ENCODE results near the gene OR5A1. TPM values are rescaled to one million over a fixed set of nuclear protein-coding genes. Genes with fewer than 3 reads are reported as not detected.

The OR5A1 gene
- total RNA-seq (not detected in 2 replicates), polyA plus RNA-seq (not detected in 2 replicates), polyA minus RNA-seq (not detected in 2 replicates)
- not detected for total RNA-seq (2013)

DNA sequence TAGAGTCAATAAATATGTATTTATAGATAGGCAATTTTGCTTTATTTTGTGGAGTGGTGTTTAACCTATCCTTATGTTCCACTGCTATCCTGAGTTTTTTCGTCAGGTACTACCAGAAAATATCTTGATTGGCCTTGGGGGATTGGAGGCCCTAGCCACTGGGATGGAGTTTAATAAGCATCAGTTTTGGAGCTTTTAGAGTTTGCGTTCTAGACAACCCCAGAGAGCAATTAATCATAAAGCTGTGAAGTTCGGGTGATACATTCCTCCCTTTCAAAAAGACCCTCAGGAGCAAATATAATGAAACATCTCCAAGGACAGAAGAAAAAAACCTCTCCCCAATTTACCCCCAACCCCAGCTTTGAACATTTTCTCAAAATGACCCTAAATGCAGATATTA is at the start of gene OR5A1:
OR5A1 (plus strand) TSS at position 301 of the 400 bp plus-strand sequence. CDS start 6,700 bp downstream, outside the sequence.
- Histone ChIP-seq H3K36me3 (replicated peaks in 1 of 2; ENCODE audit: control extremely low read depth in 1 of 2, control insufficient read depth in 1 of 2, extremely low read depth in 1 of 2, insufficient read depth in 2 of 2, low read length in 1 of 2) (no peaks in the 10 kb centered on the region), H3K27ac (ENCODE audit: low read length in 2 of 2) (no peak within 1 kb of the TSS), H3K4me3 (ENCODE audit: control extremely low read depth in 1 of 5, extremely low read depth in 1 of 5, insufficient read depth in 1 of 5, low read depth in 2 of 5, low read length in 4 of 5) (no peak within 1 kb of the TSS), H3K9ac (ENCODE audit: low read length) (no peak within 1 kb of the TSS), H2AFZ (ENCODE audit: insufficient read depth, low read depth, low read length, poor library complexity, severe bottlenecking) (no peak within 1 kb of the TSS), H3K4me1 (ENCODE audit: control insufficient read depth in 2 of 2, insufficient read depth in 2 of 2, low read length in 2 of 2) (no peaks in the 10 kb centered on the region), H3K79me2 (ENCODE audit: control insufficient read depth, insufficient read depth, low read length) (no peaks in the 10 kb centered on the region), H3K4me2 (replicated peaks; ENCODE audit: low read depth, low read length, poor library complexity, severe bottlenecking) (no peak within 1 kb of the TSS), H3K27me3 (replicated peaks in 1 of 4; ENCODE audit: control extremely low read depth in 1 of 4, control insufficient read depth in 3 of 4, insufficient read depth in 4 of 4, low read length in 3 of 4) (no peaks in the 10 kb centered on the region), H3K9me3 (ENCODE audit: control extremely low read depth in 1 of 3, control insufficient read depth in 2 of 3, insufficient read depth in 1 of 3, low read length in 2 of 3) (no peaks in the 10 kb centered on the region), H4K20me1 (ENCODE audit: control insufficient read depth, insufficient read depth, low read length, poor library complexity, severe bottlenecking) (no peaks in the 10 kb centered on the region)
- POLR2A ChIA-PET: no interaction called here
- H3K27me3 Mint-ChIP-seq: peaks cover 9% of the 10 kb centered on the region
- TF ChIP-seq, protein P1, sequence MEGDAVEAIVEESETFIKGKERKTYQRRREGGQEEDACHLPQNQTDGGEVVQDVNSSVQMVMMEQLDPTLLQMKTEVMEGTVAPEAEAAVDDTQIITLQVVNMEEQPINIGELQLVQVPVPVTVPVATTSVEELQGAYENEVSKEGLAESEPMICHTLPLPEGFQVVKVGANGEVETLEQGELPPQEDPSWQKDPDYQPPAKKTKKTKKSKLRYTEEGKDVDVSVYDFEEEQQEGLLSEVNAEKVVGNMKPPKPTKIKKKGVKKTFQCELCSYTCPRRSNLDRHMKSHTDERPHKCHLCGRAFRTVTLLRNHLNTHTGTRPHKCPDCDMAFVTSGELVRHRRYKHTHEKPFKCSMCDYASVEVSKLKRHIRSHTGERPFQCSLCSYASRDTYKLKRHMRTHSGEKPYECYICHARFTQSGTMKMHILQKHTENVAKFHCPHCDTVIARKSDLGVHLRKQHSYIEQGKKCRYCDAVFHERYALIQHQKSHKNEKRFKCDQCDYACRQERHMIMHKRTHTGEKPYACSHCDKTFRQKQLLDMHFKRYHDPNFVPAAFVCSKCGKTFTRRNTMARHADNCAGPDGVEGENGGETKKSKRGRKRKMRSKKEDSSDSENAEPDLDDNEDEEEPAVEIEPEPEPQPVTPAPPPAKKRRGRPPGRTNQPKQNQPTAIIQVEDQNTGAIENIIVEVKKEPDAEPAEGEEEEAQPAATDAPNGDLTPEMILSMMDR (IDR thresholded peaks at IDR 0.05): no peak
- no peak for TF ChIP-seq EZH2 (IDR thresholded peaks at IDR 0.05; ENCODE audit: borderline replicate concordance, insufficient read depth, low read depth, low read length, poor library complexity, severe bottlenecking)
- no peak within 1 kb of the TSS for H3K4me3 Mint-ChIP-seq
- DNase-seq (no peak), ATAC-seq (ENCODE audit: low read depth) (no peak)
- H3K4me1 Mint-ChIP-seq: no peaks in the 10 kb centered on the region
- CTCF ChIA-PET: interaction anchor here (0.7 to 3.1 kb wide), 6 partner anchors 12 to 300 kb away, joined by 3 to 15 read pairs (median 4); partner anchors contain the start of gene DTX4
- H3K9me3 Mint-ChIP-seq (ENCODE audit: insufficient read depth): no peaks in the 10 kb centered on the region
- intact Hi-C loops (cut with micrococcal nuclease): no loop called here
- WGBS (ENCODE audit: insufficient coverage): no CpG with 5 or more reads among the region's 3 CpGs
- H3K27ac Mint-ChIP-seq: no peak within 1 kb of the TSS

DNA sequence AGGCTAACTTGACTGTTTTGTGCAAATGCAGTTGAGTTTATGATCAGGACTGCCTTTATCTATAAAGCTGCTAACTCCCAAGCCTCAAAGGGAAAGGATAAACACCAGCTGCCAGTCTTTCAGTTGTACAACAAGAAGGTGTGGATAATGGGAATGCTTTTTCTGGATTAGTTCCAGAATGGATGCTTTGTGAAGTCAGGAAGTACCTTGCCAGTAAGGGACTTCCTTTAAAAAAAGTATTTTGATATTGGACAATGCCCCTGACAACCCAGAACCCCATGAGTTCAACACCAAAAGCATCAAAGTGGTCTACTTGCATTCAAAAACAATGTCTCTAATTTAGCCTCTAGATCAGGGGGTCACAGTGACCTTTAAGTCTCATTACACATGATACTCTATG is 42.1 kb upstream of the OR5A1 start:
- DNase-seq (no peak), ATAC-seq (ENCODE audit: low read depth) (no peak)
- Mint-ChIP-seq H3K9me3 (ENCODE audit: insufficient read depth) (no peaks in the 10 kb centered on the region), H3K27me3 (no peaks in the 10 kb centered on the region), H3K4me3 (no peak overlapping the region), H3K4me1 (no peaks in the 10 kb centered on the region), H3K27ac (no peak overlapping the region)
- ChIA-PET POLR2A (no interaction called here), CTCF (interaction anchor here (0.9 kb wide), 2 partner anchors 9 to 13 kb away, joined by 3 to 4 read pairs; no protein-coding TSS in a partner anchor)
- no peak for TF ChIP-seq EZH2 (IDR thresholded peaks at IDR 0.05; ENCODE audit: borderline replicate concordance, insufficient read depth, low read depth, low read length, poor library complexity, severe bottlenecking)
- TF ChIP-seq, protein P1 (IDR thresholded peaks at IDR 0.05): no peak
- Histone ChIP-seq H3K9me3 (ENCODE audit: control extremely low read depth in 1 of 3, control insufficient read depth in 2 of 3, insufficient read depth in 1 of 3, low read length in 2 of 3) (no peaks in the 10 kb centered on the region), H3K27ac (ENCODE audit: low read length in 2 of 2) (no peak overlapping the region), H3K4me3 (ENCODE audit: control extremely low read depth in 1 of 5, extremely low read depth in 1 of 5, insufficient read depth in 1 of 5, low read depth in 2 of 5, low read length in 4 of 5) (no peak overlapping the region), H3K27me3 (replicated peaks in 1 of 4; ENCODE audit: control extremely low read depth in 1 of 4, control insufficient read depth in 3 of 4, insufficient read depth in 4 of 4, low read length in 3 of 4) (no peaks in the 10 kb centered on the region), H3K9ac (ENCODE audit: low read length) (no peak overlapping the region), H3K79me2 (ENCODE audit: control insufficient read depth, insufficient read depth, low read length) (no peaks in the 10 kb centered on the region), H2AFZ (ENCODE audit: insufficient read depth, low read depth, low read length, poor library complexity, severe bottlenecking) (no peak overlapping the region), H4K20me1 (ENCODE audit: control insufficient read depth, insufficient read depth, low read length, poor library complexity, severe bottlenecking) (no peaks in the 10 kb centered on the region), H3K4me1 (ENCODE audit: control insufficient read depth in 2 of 2, insufficient read depth in 2 of 2, low read length in 2 of 2) (no peaks in the 10 kb centered on the region), H3K4me2 (replicated peaks; ENCODE audit: low read depth, low read length, poor library complexity, severe bottlenecking) (no peak overlapping the region), H3K36me3 (replicated peaks in 1 of 2; ENCODE audit: control extremely low read depth in 1 of 2, control insufficient read depth in 1 of 2, extremely low read depth in 1 of 2, insufficient read depth in 2 of 2, low read length in 1 of 2) (no peaks in the 10 kb centered on the region)
- intact Hi-C loops (cut with micrococcal nuclease): no loop called here

Data from B cell (primary cell).